HCT116 (cell line): ENCODE measurements around the gene COASY. TPM values are rescaled to one million over a fixed set of nuclear protein-coding genes. Genes with fewer than 3 reads are reported as not detected.

Experiments used
- ATAC-seq: fragments of 200-7000 bp; cut with Tn5 transposase; 2 replicates; pipeline ENCODE4 v1.9.1; 2020; ENCODE audit warnings: mild to moderate bottlenecking, moderate library complexity
- BruUV-seq: library from RNA; stranded (reverse); fragments of 400-500 nt; replicated peaks from 2 replicates; lab custom pipeline; 2021; lab: Mats Ljungman, UMichigan
- CTCF ChIA-PET: fragments of 300-600 bp; sonication (Branson Sonifier 250); formaldehyde crosslinking; loops from one replicate; lab custom pipeline; 2021; ENCODE audit warnings: antibody characterized with exemption; lab: Charles Lee
- POLR2A ChIA-PET: fragments of 300-600, 350-600 bp; sonication (Branson Sonifier 250); formaldehyde crosslinking; loops from one replicate; lab custom pipeline; 2021; ENCODE audit warnings: antibody characterized with exemption; lab: Charles Lee
- RAD21 ChIA-PET, 2 experiments: fragments of 300-600 bp; sonication (Branson Sonifier 250); formaldehyde crosslinking; loops; one replicate each; lab custom pipeline; 2023; ENCODE audit warnings: low total read pairs in 2 of 2; ENCODE audit not compliant: uncharacterized antibody in 2 of 2, unreplicated experiment in 2 of 2, low non-redundant PET in 1 of 2; lab: Charles Lee
- DNase-seq: peaks from one replicate; pipeline ENCODE4 v3.0.0-alpha.2; 2010; ENCODE audit warnings: low read depth, low spot score
- H2AFZ ChIP-seq: fragments of 200-600 bp; shearing (Covaris generic), sonication (generic); 2 replicates; pipeline ENCODE4 v1.6.1; 2017; ENCODE audit warnings: low read depth, mixed run types, mixed read lengths, antibody characterized with exemption, low read length; ENCODE audit not compliant: poor library complexity, severe bottlenecking
- H3K27ac ChIP-seq: 2 replicates; pipeline ENCODE4 v1.5.1; 2012; ENCODE audit warnings: low read depth, low read length
- H3K27me3 ChIP-seq: fragments of 200-600 bp; sonication (generic); 2 replicates; pipeline ENCODE4 v1.6.1; 2016; ENCODE audit warnings: mixed run types, low read length, mixed read lengths; ENCODE audit not compliant: insufficient read depth
- H3K36me3 ChIP-seq, 2 experiments: fragments of 200-500 bp in 1 of 2; fragments of 200-600 bp in 1 of 2; sonication (Bioruptor generic) in 1 of 2; sonication (generic) in 1 of 2; 2 replicates each; pipeline versions ENCODE4 v1.5.1 to v1.6.1; 2014 to 2016; ENCODE audit warnings: low read length in 2 of 2, inconsistent platforms in 1 of 2, mixed read lengths in 1 of 2, mixed run types in 1 of 2; ENCODE audit not compliant: insufficient read depth in 2 of 2, control insufficient read depth in 1 of 2
- H3K4me1 ChIP-seq, 2 experiments: fragments of 200-600 bp in 1 of 2; sonication (generic) in 1 of 2; 2 replicates each; pipeline versions ENCODE4 v1.5.1 to v1.6.1; 2012 to 2017; ENCODE audit warnings: low read length in 2 of 2, inconsistent platforms in 1 of 2, mild to moderate bottlenecking in 1 of 2, mixed read lengths in 1 of 2, mixed run types in 1 of 2, moderate library complexity in 1 of 2; ENCODE audit not compliant: insufficient read depth in 2 of 2, control insufficient read depth in 1 of 2
- H3K4me2 ChIP-seq: fragments of 200-600 bp; sonication (generic); 2 replicates; pipeline ENCODE4 v1.6.1; 2017; ENCODE audit warnings: mixed run types, low read length, mixed read lengths
- H3K4me3 ChIP-seq, 2 experiments: fragments of 200-600 bp in 1 of 2; sonication (generic) in 1 of 2; replicated peaks in 1 of 2; 2 replicates each; pipeline ENCODE4 v1.5.1; 2011 to 2016; ENCODE audit warnings: low read length in 2 of 2, control low read depth in 1 of 2, low read depth in 1 of 2, mild to moderate bottlenecking in 1 of 2, mixed read lengths in 1 of 2, mixed run types in 1 of 2
- H3K79me2 ChIP-seq: fragments of 200-600 bp; sonication (generic); 2 replicates; pipeline ENCODE4 v1.6.1; 2017; ENCODE audit warnings: mild to moderate bottlenecking, mixed run types, low read length, moderate library complexity, mixed read lengths; ENCODE audit not compliant: insufficient read depth
- H3K9ac ChIP-seq: fragments of 200-600 bp; sonication (generic); 2 replicates; pipeline ENCODE4 v1.6.1; 2016; ENCODE audit warnings: low read length, mixed read lengths
- H3K9me2 ChIP-seq: fragments of 200-600 bp; sonication (generic), shearing (Covaris generic); 2 replicates; pipeline ENCODE4 v1.6.1; 2017; ENCODE audit warnings: mixed run types, mild to moderate bottlenecking, moderate library complexity; ENCODE audit not compliant: insufficient read depth
- H3K9me3 ChIP-seq, 2 experiments: fragments of 200-500 bp in 1 of 2; fragments of 200-600 bp in 1 of 2; sonication (Bioruptor generic) in 1 of 2; sonication (generic) in 1 of 2; 2 replicates each; pipeline ENCODE4 v1.6.1; 2014 to 2017; ENCODE audit warnings: low read length in 2 of 2, mixed read lengths in 2 of 2, inconsistent platforms in 1 of 2, low read depth in 1 of 2, mild to moderate bottlenecking in 1 of 2, mixed run types in 1 of 2, moderate library complexity in 1 of 2; ENCODE audit not compliant: control insufficient read depth in 1 of 2, insufficient read depth in 1 of 2
- H4K20me1 ChIP-seq: fragments of 200-600 bp; sonication (generic), shearing (Covaris generic); 2 replicates; pipeline ENCODE4 v1.6.1; 2017; ENCODE audit warnings: mixed run types, mild to moderate bottlenecking, moderate library complexity; ENCODE audit not compliant: insufficient read depth
- EGR1 ChIP-seq: IDR thresholded peaks from 2 replicates; pipeline ENCODE4 v1.6.1; 2012; ENCODE audit warnings: low read depth
- ELF1 ChIP-seq: IDR thresholded peaks from 2 replicates; pipeline ENCODE4 v1.6.1; 2012; ENCODE audit warnings: low read depth, borderline replicate concordance
- EZH2phosphoT487 ChIP-seq: fragments of 200-600 bp; IDR thresholded peaks from 2 replicates; pipeline ENCODE4 v1.6.1; 2018; ENCODE audit warnings: antibody characterized with exemption, borderline replicate concordance
- POLR2A ChIP-seq: IDR thresholded peaks from 2 replicates; pipeline ENCODE4 v1.7.0; 2011; ENCODE audit warnings: borderline replicate concordance; ENCODE audit not compliant: insufficient read depth, insufficient read length; ENCODE audit errors: extremely low read depth
- POLR2AphosphoS5 ChIP-seq: IDR thresholded peaks from 2 replicates; pipeline ENCODE4 v1.6.1; 2011; ENCODE audit warnings: mild to moderate bottlenecking, low read depth, low read length, moderate library complexity
- SIN3A ChIP-seq: IDR thresholded peaks from 2 replicates; pipeline ENCODE4 v1.6.1; 2012; ENCODE audit warnings: low read depth
- SP1 ChIP-seq: IDR thresholded peaks from 2 replicates; pipeline ENCODE4 v1.6.1; 2012; ENCODE audit warnings: low read depth
- SRF ChIP-seq: IDR thresholded peaks from 2 replicates; pipeline ENCODE4 v1.6.1; 2012; ENCODE audit warnings: low read depth
- TCF7L2 ChIP-seq: IDR thresholded peaks from 2 replicates; pipeline ENCODE4 v1.7.0; 2011; ENCODE audit warnings: borderline replicate concordance, inconsistent platforms; ENCODE audit not compliant: insufficient read depth, insufficient read length; ENCODE audit errors: extremely low read depth
- YY1 ChIP-seq: IDR thresholded peaks from 2 replicates; pipeline ENCODE4 v1.6.1; 2011; ENCODE audit warnings: low read length, low read depth, moderate library complexity, mild to moderate bottlenecking; ENCODE audit not compliant: insufficient replicate concordance; ENCODE audit errors: extremely low read depth
- ZFX ChIP-seq: fragments of 450-650 bp; IDR thresholded peaks from 2 replicates; pipeline ENCODE4 v1.6.1; 2017
- ZNF274 ChIP-seq: fragments of 200-500 bp; sonication (Bioruptor generic); IDR thresholded peaks from 2 replicates; pipeline ENCODE4 v1.6.1; 2014; ENCODE audit warnings: mild to moderate bottlenecking, low read depth, low read length, inconsistent platforms
- intact Hi-C: fragments of 100-400 bp; cut with micrococcal nuclease; formaldehyde crosslinking; loops from 2 replicates; pipeline ENCODE4 v1.10.0; 2022
- total RNA-seq: library from RNA; stranded (reverse); gene quantifications from one replicate; pipeline ENCODE4 v1.2.1, GENCODE V29; 2021; ENCODE audit not compliant: unreplicated experiment
- TF ChIP-seq, protein P1 (sequence below): IDR thresholded peaks from 2 replicates; pipeline ENCODE4 v1.6.1; 2011; ENCODE audit warnings: mild to moderate bottlenecking, low read length, moderate library complexity; ENCODE audit not compliant: insufficient replicate concordance; ENCODE audit errors: extremely low read depth
- TF ChIP-seq, protein P2 (sequence below): IDR thresholded peaks from 2 replicates; pipeline ENCODE4 v1.6.1; 2012
- TF ChIP-seq, protein P3 (sequence below), 3 experiments: fragments of 200-600 bp in 1 of 3; sonication (generic) in 1 of 3; IDR thresholded peaks in 2 of 3; conservative IDR thresholded peaks in 1 of 3; 2 replicates each; pipeline ENCODE4 v1.5.1; 2012 to 2017; ENCODE audit warnings: low read depth in 2 of 3, low read length in 2 of 3, antibody characterized with exemption in 1 of 3, borderline replicate concordance in 1 of 3, control low read depth in 1 of 3, mild to moderate bottlenecking in 1 of 3, mixed read lengths in 1 of 3, mixed run types in 1 of 3, moderate library complexity in 1 of 3; ENCODE audit not compliant: insufficient read depth in 1 of 3

The COASY gene
- total RNA-seq, 1 experiment from 2014 or later, result 137 TPM

- ChIA-PET CTCF (no interaction called here), POLR2A (no interaction called here), RAD21 (no interaction called here)
- no peak overlapping the region for H2AFZ ChIP-seq
- TF ChIP-seq, protein P1, sequence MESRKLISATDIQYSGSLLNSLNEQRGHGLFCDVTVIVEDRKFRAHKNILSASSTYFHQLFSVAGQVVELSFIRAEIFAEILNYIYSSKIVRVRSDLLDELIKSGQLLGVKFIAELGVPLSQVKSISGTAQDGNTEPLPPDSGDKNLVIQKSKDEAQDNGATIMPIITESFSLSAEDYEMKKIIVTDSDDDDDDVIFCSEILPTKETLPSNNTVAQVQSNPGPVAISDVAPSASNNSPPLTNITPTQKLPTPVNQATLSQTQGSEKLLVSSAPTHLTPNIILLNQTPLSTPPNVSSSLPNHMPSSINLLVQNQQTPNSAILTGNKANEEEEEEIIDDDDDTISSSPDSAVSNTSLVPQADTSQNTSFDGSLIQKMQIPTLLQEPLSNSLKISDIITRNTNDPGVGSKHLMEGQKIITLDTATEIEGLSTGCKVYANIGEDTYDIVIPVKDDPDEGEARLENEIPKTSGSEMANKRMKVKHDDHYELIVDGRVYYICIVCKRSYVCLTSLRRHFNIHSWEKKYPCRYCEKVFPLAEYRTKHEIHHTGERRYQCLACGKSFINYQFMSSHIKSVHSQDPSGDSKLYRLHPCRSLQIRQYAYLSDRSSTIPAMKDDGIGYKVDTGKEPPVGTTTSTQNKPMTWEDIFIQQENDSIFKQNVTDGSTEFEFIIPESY, result no peak
- no peak for TF ChIP-seq POLR2A
- TF ChIP-seq, protein P2, sequence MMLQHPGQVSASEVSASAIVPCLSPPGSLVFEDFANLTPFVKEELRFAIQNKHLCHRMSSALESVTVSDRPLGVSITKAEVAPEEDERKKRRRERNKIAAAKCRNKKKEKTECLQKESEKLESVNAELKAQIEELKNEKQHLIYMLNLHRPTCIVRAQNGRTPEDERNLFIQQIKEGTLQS, result no peak
- no peak for TF ChIP-seq POLR2AphosphoS5
- no peak for TF ChIP-seq TCF7L2
- peaks cover 47 to 80% of the 10 kb centered on the region in 2 experiments for H3K4me1 ChIP-seq
- no peak overlapping the region for H3K27ac ChIP-seq
- ATAC-seq, result no peak
- no TSS peak for BruUV-seq
- H3K27me3 ChIP-seq, result no peaks in the 10 kb centered on the region
- H3K9me3 ChIP-seq, result no peaks in the 10 kb centered on the region
- peaks cover 3 to 5% of the 10 kb centered on the region in 2 experiments; a peak in 2 of 4 replicates for H3K36me3 ChIP-seq
- no peak overlapping the region for H3K4me3 ChIP-seq
- H3K79me2 ChIP-seq, result no peaks in the 10 kb centered on the region
- no peak overlapping the region for H3K9ac ChIP-seq
- no peaks in the 10 kb centered on the region for H4K20me1 ChIP-seq
- intact Hi-C loops, result loop anchor here (10.0 kb wide), 1 partner anchor 498 kb away; the partner anchor contains the start of gene NKIRAS2
- no peak overlapping the region for H3K4me2 ChIP-seq
- no peaks in the 10 kb centered on the region for H3K9me2 ChIP-seq
- DNase-seq, result no peak
These were observed 39.6 kb upstream of the COASY start for GRCh38 chr17:42522263-42522790.

GRCh38 chr17:42522798-42523278 lies 39.1 kb upstream of the COASY start:
- Histone ChIP-seq H3K4me3 (no peak overlapping the region), H3K9ac (no peak overlapping the region), H3K4me1 (peaks cover 44 to 79% of the 10 kb centered on the region in 2 experiments), H4K20me1 (no peaks in the 10 kb centered on the region), H3K9me3 (no peaks in the 10 kb centered on the region), H3K27ac (no peak overlapping the region), H3K79me2 (no peaks in the 10 kb centered on the region), H2AFZ (no peak overlapping the region), H3K4me2 (no peak overlapping the region), H3K36me3 (peaks cover 3 to 5% of the 10 kb centered on the region in 2 experiments; a peak in 2 of 4 replicates), H3K9me2 (no peaks in the 10 kb centered on the region), H3K27me3 (no peaks in the 10 kb centered on the region)
- DNase-seq (no peak), ATAC-seq (no peak)
- ChIA-PET RAD21 (no interaction called here), CTCF (no interaction called here), POLR2A (no interaction called here)
- no TSS peak for BruUV-seq
- intact Hi-C loops, result loop anchor here (10.0 kb wide), 1 partner anchor 498 kb away; the partner anchor contains the start of gene NKIRAS2
- TF ChIP-seq SRF (no peak), TCF7L2 (no peak), SIN3A (no peak), YY1 (no peak), POLR2A (no peak), ELF1 (no peak), EGR1 (no peak), ZFX (no peak), EZH2phosphoT487 (no peak), ZNF274 (no peak), SP1 (no peak)
- TF ChIP-seq, protein P3, sequence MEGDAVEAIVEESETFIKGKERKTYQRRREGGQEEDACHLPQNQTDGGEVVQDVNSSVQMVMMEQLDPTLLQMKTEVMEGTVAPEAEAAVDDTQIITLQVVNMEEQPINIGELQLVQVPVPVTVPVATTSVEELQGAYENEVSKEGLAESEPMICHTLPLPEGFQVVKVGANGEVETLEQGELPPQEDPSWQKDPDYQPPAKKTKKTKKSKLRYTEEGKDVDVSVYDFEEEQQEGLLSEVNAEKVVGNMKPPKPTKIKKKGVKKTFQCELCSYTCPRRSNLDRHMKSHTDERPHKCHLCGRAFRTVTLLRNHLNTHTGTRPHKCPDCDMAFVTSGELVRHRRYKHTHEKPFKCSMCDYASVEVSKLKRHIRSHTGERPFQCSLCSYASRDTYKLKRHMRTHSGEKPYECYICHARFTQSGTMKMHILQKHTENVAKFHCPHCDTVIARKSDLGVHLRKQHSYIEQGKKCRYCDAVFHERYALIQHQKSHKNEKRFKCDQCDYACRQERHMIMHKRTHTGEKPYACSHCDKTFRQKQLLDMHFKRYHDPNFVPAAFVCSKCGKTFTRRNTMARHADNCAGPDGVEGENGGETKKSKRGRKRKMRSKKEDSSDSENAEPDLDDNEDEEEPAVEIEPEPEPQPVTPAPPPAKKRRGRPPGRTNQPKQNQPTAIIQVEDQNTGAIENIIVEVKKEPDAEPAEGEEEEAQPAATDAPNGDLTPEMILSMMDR (IDR thresholded peaks at IDR 0.05 in 2 of 3, conservative IDR thresholded peaks at IDR 0.05 in 1 of 3; ENCODE audit: borderline replicate concordance in 1 of 3, insufficient read depth in 1 of 3, low read depth in 2 of 3, low read length in 2 of 3), result no peak
